ENCODE data around the gene SLC18A3. TPM values are rescaled to one million over a fixed set of nuclear protein-coding genes. Genes with fewer than 3 reads are reported as not detected.

Gene SLC18A3
- 1 to 10 TPM in 2 of 4 donors, under 1 TPM in 2; 0.42 to 1.7 (median 0.81) TPM for total RNA-seq

GRCh38 chr10:49610114-49610457, at the start of gene SLC18A3:
Gene SLC18A3, plus strand, starts transcription at chr10:49610310. Its CDS starts 431 bp downstream, at chr10:49610741.
- peak within 1 kb of the TSS; percentile 9 to 30 (median 13) for H3K4me3 ChIP-seq
- peaks cover 5 to 54% (median 35%) of the 10 kb centered on the region in 4 donors for H3K4me1 ChIP-seq
- H3K27ac ChIP-seq (replicated peaks in 1 of 4) = no peak within 1 kb of the TSS
- WGBS = 0% methylated on average over 13 of the region's 43 CpGs
- H3K27me3 ChIP-seq = peaks cover 0 to 100% (median 60%) of the 10 kb centered on the region in 4 donors
- intact Hi-C loops (cut with DNase I) = no loop called here
- H3K9me3 ChIP-seq = no peaks in the 10 kb centered on the region
- no peak for TF ChIP-seq CTCF (IDR thresholded peaks at IDR 0.05)
- no peak for TF ChIP-seq EP300 (IDR thresholded peaks at IDR 0.05)
- TF ChIP-seq POLR2AphosphoS5 (IDR thresholded peaks at IDR 0.05) = no peak
- TF ChIP-seq POLR2A (IDR thresholded peaks at IDR 0.05; ENCODE audit: low read depth) = no peak
- no peaks in the 10 kb centered on the region for H3K36me3 ChIP-seq
- DNase-seq (ENCODE audit: extremely low spot score) = no peak

- intact Hi-C loops (cut with DNase I) = no loop called here
- DNase-seq (ENCODE audit: extremely low spot score) = peak; percentile 21
- TF ChIP-seq POLR2A (IDR thresholded peaks at IDR 0.05; ENCODE audit: low read depth) (no peak), CTCF (IDR thresholded peaks at IDR 0.05) (no peak), POLR2AphosphoS5 (IDR thresholded peaks at IDR 0.05) (no peak), EP300 (IDR thresholded peaks at IDR 0.05) (no peak)
- H3K9me3 ChIP-seq = no peaks in the 10 kb centered on the region
- H3K4me3 ChIP-seq = no peak overlapping the region
- peaks cover 0 to 9% (median 0%) of the 10 kb centered on the region in 4 donors for H3K27me3 ChIP-seq
- no peaks in the 10 kb centered on the region for H3K4me1 ChIP-seq
- H3K27ac ChIP-seq (replicated peaks in 1 of 4) = no peak overlapping the region
- H3K36me3 ChIP-seq = no peaks in the 10 kb centered on the region
- WGBS = 57% methylated on average over 2 of the region's 2 CpGs
Measured at GRCh38 chr10:49560526-49560925, 49.6 kb upstream of the SLC18A3 start.

- H3K4me3 ChIP-seq = no peak overlapping the region
- no peak for DNase-seq (ENCODE audit: extremely low spot score)
- 67% methylated on average over 1 of the region's 1 CpG for WGBS
- H3K9me3 ChIP-seq = no peaks in the 10 kb centered on the region
- H3K27me3 ChIP-seq = peaks cover 0 to 9% (median 0%) of the 10 kb centered on the region in 4 donors
- H3K36me3 ChIP-seq = no peaks in the 10 kb centered on the region
- H3K4me1 ChIP-seq = no peaks in the 10 kb centered on the region
- no peak overlapping the region for H3K27ac ChIP-seq (replicated peaks in 1 of 4)
- TF ChIP-seq POLR2A (IDR thresholded peaks at IDR 0.05; ENCODE audit: low read depth) (no peak), EP300 (IDR thresholded peaks at IDR 0.05) (no peak), POLR2AphosphoS5 (IDR thresholded peaks at IDR 0.05) (no peak), CTCF (IDR thresholded peaks at IDR 0.05) (no peak)
- intact Hi-C loops (cut with DNase I) = no loop called here
Measured at GRCh38 chr10:49562893-49563292, 47.2 kb upstream of the SLC18A3 start.

GRCh38 chr10:49564461-49565009, 45.6 kb upstream of the SLC18A3 start:
- no peak for DNase-seq (ENCODE audit: extremely low spot score)
- peaks cover 0 to 8% (median 0%) of the 10 kb centered on the region in 4 donors for H3K27me3 ChIP-seq
- no peaks in the 10 kb centered on the region for H3K36me3 ChIP-seq
- WGBS = 92% methylated on average over 4 of the region's 4 CpGs
- no peak overlapping the region for H3K27ac ChIP-seq (replicated peaks in 1 of 4)
- TF ChIP-seq POLR2A (IDR thresholded peaks at IDR 0.05; ENCODE audit: low read depth) (no peak), EP300 (IDR thresholded peaks at IDR 0.05) (no peak)
- H3K9me3 ChIP-seq = no peaks in the 10 kb centered on the region
- H3K4me3 ChIP-seq = no peak overlapping the region
- intact Hi-C loops (cut with DNase I) = no loop called here
- H3K4me1 ChIP-seq = no peaks in the 10 kb centered on the region

GRCh38 chr10:49567810-49568209, 42.3 kb upstream of the SLC18A3 start:
- H3K9me3 ChIP-seq = no peaks in the 10 kb centered on the region
- intact Hi-C loops (cut with DNase I) = no loop called here
- 83% methylated on average over 1 of the region's 1 CpG for WGBS
- no peaks in the 10 kb centered on the region for H3K27me3 ChIP-seq
- no peaks in the 10 kb centered on the region for H3K4me1 ChIP-seq
- no peak for DNase-seq (ENCODE audit: extremely low spot score)
- H3K36me3 ChIP-seq = no peaks in the 10 kb centered on the region
- TF ChIP-seq CTCF (IDR thresholded peaks at IDR 0.05) (no peak), POLR2A (IDR thresholded peaks at IDR 0.05; ENCODE audit: low read depth) (no peak), EP300 (IDR thresholded peaks at IDR 0.05) (no peak), POLR2AphosphoS5 (IDR thresholded peaks at IDR 0.05) (no peak)
- H3K4me3 ChIP-seq = no peak overlapping the region
- H3K27ac ChIP-seq (replicated peaks in 1 of 4) = no peak overlapping the region

Measured in esophagus muscularis mucosa (tissue), 4 donors.